LoVo (cell line): ENCODE results near the gene SKOR2.
A peak's percentile ranks its signal among the peaks of the same experiment; 100 is the strongest.

Source experiments
- DNase-seq: peaks from one replicate; pipeline ENCODE4 v3.0.0-alpha.2; 2016; ENCODE audit warnings: low spot score

The SKOR2 gene

DNA sequence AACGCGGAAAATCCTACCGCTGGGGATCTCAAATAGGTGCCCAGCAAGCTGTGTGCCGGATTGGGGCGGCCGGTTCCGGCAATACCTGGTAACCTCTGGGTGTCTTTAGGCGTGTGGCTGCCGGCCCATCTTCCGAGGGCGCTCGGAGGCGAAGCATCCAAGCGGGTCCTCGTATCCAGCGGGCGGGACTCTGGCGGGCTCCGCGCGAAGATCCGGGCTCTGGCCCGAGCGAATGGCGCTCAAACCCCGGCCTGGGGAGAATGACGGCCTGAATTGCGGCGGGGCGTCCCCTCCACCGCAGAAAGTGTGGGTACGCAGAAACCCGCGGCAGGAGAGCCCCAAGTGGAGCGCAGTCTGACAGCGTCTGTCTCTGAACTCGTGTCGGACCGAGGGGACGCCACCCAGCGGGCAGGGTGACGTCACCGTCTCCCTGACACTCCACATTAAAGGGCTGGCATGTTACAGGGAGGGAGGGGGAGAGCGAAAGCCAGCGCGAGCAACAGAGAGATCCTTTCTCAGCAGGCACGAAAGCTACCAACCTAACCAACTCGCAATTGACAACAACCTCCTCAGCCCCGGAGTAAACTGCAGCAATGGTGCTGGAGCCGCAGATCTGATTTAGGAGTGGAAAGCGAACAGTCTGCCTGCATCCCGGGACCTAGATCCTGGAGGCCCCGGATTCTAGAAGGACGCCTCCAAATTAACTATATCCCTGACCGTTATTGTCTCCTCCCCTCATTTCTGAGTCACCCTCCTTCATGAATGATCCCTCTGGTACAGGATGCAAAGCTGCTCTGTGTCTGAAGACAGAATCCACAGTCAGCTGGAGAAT is at the start of gene SKOR2:
Gene SKOR2, minus strand, starts transcription at position 372 of the 832 bp plus-strand sequence. CDS start 2,477 bp downstream, outside the sequence.
- DNase-seq: no peak

- no peak for DNase-seq
Observed at GRCh38 chr18:47296462-47296861, 45.0 kb upstream of the SKOR2 start.

- no peak for DNase-seq
Observed at GRCh38 chr18:47294801-47295200, 43.3 kb upstream of the SKOR2 start.

- no peak for DNase-seq
Observed at GRCh38 chr18:47288741-47289140, 37.3 kb upstream of the SKOR2 start.

DNA sequence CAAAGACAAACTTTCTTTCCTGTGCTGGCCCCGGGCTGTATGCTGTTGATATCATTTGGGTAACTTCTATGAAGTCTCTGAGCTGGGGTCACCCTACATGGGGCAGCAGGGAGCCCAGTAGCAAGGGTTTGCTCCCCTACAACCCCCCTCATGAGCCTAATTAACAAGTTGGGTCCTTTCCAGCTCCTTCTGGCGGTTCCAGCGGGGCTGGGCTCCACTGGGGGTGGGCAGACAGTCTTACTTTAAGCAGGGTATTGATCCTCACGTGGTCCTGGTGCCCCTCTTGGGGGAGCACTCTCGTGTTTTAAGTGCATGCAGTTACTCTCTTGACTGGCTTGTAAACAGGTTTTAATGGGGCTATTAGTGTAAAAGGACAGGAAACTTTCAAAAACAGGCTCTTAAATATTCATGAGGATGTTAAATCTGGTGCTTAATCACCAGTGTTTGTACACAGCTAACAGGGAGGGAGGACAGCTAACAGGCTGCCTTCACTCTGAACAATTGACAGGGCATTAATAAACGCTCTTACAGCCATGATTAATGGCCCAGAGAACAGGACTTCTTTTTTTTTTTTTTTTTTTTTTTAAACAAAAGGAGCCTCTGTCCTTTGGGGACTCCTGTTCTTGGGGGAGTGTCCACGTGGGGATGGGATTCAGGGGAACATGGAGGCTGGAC is 36.6 kb upstream of the SKOR2 start:
- DNase-seq: no peak

DNA sequence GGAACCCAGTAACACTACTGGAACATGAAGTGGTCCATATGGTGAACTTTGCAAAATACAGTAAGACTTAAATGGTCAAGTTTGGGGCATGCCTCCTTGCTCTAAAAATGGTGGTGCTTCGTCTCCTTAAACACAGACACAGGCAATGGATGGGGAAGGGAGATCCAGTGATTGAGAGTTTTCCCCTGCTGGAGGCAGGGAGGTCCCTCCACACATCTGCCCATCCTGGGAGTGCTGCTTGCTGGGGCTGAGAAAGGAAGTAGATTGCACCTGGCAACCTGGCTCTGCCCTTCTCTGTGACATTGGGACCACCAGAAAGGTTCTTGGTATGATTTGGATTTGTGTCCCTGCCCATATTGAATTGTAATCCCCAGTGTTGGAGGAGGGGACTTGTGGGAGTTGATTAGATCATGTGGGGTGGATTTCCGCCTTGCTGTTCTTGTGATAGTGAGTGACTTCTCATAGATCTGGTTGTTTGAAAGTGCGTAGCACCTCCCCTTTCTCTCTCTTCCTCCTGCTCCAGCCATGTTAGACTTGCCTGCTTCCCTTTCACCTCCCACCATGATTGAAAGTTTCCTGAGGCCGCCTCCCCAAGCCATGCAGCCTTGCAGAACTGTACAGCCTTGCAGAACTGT is 35.4 kb upstream of the SKOR2 start:
- no peak for DNase-seq

DNA sequence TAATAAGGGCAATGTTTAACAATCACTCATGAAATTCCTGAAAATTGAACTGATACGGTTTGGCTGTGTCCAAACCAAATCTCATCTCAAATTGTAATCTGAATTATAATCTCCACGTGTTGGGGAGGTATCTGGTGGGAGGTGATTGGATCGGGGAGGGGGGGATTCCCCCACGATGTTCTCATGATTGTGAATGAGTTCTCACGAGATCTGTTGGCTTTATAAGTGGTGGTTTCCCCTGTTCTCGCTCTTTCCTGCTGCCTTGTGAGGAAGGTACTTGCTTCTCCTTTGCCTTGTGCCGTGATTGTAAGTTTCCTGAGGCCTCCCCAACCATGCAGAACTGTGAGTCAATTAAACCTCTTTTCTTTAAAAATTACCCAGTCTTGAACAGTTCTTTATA is 34.0 kb upstream of the SKOR2 start:
- DNase-seq: no peak

DNA sequence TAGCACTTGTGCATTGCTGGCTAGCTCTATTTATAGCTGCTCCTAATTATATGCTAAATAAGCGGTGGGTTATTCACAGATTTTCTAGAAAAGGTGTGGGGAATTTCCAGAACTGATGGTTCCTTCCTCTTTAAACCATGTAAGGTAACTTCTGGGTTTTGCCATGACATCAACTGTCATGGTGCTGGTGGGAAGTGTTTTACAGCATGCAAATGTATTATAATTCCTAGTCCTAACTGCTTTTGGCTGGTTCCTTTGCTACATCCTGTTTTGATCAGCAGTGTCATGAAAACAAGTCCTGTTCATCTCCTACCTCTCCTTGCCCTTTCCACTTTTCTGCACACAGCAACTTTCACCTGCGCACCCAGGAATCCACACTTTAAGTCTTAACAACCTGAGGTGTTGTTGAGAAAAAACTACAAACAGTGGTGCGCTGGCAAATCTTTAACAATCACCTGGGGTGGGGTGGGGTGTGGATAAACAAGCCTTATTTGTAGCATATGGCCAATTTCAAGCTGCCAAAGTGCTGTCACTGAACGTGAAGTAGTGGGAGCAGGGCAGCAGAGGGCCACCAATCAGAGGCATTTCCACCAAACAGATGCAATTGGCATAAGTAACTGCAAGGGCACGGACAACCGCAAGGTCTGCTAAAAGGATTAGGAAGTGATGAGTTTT is 33.4 kb upstream of the SKOR2 start:
- no peak for DNase-seq

DNA sequence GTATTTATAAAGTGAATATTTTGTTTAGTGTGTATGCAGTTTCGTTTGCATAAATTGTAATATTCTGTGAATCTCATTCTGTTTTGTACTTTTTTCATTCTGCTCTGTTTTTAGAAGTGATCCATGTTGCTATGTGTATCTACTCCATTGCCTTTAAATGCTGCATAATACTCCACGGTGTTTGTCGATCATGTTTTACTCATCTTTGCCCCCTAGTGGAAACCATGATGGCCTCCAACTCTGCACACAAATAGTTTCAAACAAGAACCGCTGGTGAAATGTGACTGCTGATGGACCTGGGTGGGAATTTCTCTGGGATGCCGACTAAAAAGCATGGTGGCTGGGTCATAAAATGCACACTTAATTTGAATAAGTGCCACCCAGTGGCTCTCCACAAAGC is 32.0 kb upstream of the SKOR2 start:
- DNase-seq: peak; percentile 35

DNA sequence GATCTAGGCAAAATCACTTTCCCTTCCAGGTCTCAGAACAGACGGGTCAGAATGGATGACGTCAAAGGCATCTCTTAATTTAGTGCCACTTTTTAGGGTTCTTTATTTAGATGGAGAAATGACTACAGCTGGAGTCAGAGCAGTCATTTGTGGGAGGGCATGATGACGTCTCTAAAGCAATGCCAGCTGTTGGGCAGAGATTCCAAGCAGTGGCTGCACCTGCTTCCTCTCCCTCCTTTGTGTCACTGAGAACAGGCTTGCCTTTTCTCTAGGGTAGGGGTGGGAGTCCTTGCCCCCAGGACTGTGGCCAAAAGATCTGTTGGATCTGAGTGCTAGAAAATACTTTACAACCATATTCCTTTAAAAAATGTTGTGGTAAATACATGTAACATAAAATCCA is 28.7 kb upstream of the SKOR2 start:
- no peak for DNase-seq

DNA sequence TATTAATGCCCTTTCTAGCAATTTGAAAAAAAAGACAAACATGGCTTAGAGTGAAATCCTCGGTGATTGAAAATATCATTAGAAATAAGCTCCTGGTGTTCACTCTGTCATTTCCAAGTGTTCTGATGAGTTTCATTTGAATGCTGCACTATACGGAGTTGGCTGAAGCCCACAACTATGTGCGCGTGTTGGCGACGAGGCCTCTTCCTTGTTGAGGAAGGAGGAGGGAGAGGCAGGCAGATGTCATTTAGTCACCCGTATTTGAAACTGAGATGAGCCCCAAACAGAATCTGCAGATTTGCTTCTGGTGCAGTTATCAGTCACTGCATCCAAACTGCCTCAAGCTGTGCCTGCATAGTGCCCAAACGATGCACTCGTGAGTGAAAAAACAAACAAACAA is 23.5 kb upstream of the SKOR2 start:
- DNase-seq: no peak

- no peak for DNase-seq
Observed at GRCh38 chr18:47265197-47265596, 13.7 kb upstream of the SKOR2 start.

DNA sequence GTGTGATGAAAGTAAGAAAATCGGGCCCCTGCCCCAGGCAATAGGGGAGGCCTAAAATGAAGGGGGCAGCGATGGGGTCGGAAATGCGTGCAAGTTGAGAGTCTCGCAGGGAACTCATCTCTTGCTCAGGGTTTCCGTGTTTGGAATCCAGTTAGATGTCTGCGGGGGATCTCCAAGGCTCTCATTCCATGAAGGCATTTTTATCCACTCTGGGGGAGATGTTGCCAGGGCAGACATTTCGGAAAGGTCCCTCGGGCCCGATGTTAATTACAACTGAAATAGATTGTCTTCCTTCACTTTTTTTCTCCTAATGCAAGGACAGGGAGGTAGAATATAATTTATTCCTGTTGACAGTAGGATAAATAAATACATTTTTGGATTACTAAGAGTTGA is 12.8 kb upstream of the SKOR2 start:
- no peak for DNase-seq

DNA sequence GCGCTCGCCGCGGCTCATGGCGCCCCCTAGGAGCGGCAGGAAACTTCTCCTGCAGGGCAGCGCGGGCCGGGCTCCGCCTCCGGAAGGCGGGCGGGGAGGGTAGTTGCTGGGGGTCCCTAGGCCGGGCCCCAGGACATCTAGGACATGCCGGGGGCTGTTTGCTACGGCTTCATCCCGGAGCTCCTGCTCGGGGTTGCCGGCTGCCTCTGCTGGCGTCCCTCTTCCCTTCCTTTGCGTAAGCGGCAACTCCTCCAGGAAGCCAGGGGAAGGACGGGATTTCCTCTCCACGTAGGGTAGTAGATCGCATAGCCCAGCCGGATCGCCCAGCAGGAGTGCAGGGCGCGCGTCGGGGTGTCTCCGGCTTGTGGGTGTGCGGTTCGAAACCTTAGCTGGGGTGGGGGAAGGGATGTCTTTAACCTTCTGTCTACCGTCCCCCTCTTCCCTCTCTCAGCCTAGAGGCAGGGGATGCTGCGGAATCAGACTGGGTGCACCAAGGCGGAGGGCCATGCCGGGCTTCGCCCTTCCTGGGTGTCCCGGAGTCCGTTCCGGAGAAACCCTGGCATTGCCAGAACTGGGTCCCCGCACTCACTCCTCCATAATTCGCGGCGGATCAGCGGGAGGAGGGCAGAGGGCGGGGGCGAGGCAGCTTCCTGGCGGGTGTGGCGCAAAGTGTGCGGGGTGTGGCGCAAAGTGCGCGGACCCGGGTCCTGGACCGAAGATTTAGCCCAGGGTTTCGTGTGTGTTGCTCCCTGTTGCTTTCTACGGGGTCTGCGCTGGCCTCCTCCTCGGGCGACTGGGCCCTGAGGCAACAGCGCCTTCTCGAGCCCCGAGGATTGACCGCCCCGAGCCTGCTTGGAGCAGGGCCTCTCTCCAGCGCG is 12.2 kb upstream of the SKOR2 start:
- no peak for DNase-seq

- no peak for DNase-seq
Observed at GRCh38 chr18:47263150-47263429, 11.6 kb upstream of the SKOR2 start.

DNA sequence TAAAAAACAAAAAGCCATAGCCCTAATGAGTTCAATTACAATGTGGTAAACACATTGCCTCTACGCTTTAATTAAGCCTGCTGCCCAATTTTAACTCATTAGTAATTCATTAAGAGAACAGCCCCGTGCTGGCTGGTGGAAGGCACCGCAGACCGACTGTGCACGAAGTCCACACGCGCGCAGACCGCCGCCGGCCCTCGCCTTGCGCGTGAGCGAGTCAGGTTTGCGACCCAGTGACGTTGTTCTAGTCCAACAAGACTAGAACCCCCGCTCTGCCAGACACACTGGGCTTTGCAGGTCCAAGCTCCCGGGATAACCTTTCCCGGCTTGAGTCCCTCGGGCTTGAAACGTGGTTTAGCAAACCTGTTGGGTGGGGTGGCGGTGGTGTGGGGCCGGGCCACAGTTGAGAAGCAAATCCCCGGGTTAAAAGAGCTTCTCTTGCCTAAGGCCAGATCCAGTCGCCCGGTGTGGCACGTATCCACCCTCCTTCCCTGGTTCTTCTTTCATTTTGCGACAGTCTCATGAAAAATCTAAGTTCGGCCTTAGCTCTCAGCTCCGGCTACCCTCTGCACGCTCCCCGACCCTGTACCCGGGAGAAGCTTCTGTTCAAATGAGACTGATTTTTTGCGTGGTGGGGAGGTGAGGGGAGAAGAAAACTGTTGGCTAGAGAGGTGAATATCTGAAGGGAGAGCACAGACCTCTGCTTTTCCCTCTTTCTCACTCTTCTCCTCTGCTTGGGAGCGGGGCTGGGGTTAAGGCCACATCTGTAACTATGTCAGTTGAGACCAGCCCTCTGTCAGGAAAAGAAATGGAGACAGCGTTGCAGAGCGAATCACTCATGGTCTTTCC is 11.1 kb upstream of the SKOR2 start:
- no peak for DNase-seq

- DNase-seq: no peak
Observed at GRCh38 chr18:47261902-47262300, 10.4 kb upstream of the SKOR2 start.

- no peak for DNase-seq
Observed at GRCh38 chr18:47260924-47261701, 9.7 kb upstream of the SKOR2 start.

- no peak for DNase-seq
Observed at GRCh38 chr18:47260120-47260923, 8.9 kb upstream of the SKOR2 start.
